ENCODE measurements around the gene SV2C.

DNA sequence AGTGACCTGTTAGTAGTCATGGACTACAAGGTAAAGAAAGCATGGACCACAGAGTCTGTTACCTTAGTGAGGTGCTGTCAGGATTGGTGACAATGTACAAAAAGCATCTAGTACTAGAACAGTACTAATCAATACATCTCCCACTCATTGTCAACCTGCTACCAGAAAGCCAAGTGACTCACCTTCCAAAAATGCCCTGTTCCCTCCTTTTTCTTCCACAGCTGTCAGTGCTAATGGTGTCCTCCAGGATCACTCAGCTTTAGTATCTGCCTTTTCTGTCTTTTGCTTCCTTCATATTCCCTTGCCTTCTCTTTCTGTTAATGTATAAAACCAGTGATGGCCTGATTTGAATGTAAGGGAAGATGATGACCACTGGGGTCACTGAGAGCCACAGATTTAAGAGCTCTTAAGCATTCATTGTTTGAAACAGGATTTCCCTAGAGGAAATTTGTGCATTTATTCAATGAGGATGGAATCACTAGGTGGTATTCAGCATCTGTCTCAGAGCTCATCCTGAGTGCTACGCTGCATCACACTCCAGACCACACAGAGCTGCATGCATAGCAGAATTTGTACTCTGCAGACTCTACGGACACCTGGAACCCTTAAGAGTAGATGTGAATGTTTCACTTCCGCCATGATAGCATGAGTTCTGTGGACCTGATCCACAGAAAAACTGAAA is 71.0 kb downstream of the SV2C start:
- TF ChIP-seq ESRRG (CRISPR knock-in tag; IDR thresholded peaks at IDR 0.05) (no peak), RARB (CRISPR knock-in tag; IDR thresholded peaks at IDR 0.05) (no peak), OSR1 (CRISPR knock-in tag; IDR thresholded peaks at IDR 0.05) (no peak), ZFP30 (CRISPR knock-in tag; IDR thresholded peaks at IDR 0.05) (no peak), PPARA (CRISPR knock-in tag; IDR thresholded peaks at IDR 0.05; ENCODE audit: borderline replicate concordance) (no peak), ISL1 (CRISPR knock-in tag; IDR thresholded peaks at IDR 0.05) (no peak), SNAI2 (CRISPR knock-in tag; IDR thresholded peaks at IDR 0.05) (no peak), GLIS3 (CRISPR knock-in tag; IDR thresholded peaks at IDR 0.05) (no peak), ZFP3 (CRISPR knock-in tag; IDR thresholded peaks at IDR 0.05) (no peak), ZNF565 (CRISPR knock-in tag; conservative IDR thresholded peaks at IDR 0.05; ENCODE audit: low read depth) (no peak), ARNTL (CRISPR knock-in tag; IDR thresholded peaks at IDR 0.05; ENCODE audit: borderline replicate concordance, low read depth) (no peak)
- TF ChIP-seq, protein P1, sequence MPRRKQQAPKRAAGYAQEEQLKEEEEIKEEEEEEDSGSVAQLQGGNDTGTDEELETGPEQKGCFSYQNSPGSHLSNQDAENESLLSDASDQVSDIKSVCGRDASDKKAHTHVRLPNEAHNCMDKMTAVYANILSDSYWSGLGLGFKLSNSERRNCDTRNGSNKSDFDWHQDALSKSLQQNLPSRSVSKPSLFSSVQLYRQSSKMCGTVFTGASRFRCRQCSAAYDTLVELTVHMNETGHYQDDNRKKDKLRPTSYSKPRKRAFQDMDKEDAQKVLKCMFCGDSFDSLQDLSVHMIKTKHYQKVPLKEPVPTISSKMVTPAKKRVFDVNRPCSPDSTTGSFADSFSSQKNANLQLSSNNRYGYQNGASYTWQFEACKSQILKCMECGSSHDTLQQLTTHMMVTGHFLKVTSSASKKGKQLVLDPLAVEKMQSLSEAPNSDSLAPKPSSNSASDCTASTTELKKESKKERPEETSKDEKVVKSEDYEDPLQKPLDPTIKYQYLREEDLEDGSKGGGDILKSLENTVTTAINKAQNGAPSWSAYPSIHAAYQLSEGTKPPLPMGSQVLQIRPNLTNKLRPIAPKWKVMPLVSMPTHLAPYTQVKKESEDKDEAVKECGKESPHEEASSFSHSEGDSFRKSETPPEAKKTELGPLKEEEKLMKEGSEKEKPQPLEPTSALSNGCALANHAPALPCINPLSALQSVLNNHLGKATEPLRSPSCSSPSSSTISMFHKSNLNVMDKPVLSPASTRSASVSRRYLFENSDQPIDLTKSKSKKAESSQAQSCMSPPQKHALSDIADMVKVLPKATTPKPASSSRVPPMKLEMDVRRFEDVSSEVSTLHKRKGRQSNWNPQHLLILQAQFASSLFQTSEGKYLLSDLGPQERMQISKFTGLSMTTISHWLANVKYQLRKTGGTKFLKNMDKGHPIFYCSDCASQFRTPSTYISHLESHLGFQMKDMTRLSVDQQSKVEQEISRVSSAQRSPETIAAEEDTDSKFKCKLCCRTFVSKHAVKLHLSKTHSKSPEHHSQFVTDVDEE (CRISPR knock-in tag; IDR thresholded peaks at IDR 0.05), result no peak
- TF ChIP-seq, protein P2, sequence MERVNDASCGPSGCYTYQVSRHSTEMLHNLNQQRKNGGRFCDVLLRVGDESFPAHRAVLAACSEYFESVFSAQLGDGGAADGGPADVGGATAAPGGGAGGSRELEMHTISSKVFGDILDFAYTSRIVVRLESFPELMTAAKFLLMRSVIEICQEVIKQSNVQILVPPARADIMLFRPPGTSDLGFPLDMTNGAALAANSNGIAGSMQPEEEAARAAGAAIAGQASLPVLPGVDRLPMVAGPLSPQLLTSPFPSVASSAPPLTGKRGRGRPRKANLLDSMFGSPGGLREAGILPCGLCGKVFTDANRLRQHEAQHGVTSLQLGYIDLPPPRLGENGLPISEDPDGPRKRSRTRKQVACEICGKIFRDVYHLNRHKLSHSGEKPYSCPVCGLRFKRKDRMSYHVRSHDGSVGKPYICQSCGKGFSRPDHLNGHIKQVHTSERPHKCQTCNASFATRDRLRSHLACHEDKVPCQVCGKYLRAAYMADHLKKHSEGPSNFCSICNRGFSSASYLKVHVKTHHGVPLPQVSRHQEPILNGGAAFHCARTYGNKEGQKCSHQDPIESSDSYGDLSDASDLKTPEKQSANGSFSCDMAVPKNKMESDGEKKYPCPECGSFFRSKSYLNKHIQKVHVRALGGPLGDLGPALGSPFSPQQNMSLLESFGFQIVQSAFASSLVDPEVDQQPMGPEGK (CRISPR knock-in tag; IDR thresholded peaks at IDR 0.05; ENCODE audit: borderline replicate concordance), result no peak
- TF ChIP-seq, protein P3, sequence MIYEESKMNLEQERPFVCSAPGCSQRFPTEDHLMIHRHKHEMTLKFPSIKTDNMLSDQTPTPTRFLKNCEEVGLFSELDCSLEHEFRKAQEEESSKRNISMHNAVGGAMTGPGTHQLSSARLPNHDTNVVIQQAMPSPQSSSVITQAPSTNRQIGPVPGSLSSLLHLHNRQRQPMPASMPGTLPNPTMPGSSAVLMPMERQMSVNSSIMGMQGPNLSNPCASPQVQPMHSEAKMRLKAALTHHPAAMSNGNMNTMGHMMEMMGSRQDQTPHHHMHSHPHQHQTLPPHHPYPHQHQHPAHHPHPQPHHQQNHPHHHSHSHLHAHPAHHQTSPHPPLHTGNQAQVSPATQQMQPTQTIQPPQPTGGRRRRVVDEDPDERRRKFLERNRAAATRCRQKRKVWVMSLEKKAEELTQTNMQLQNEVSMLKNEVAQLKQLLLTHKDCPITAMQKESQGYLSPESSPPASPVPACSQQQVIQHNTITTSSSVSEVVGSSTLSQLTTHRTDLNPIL (CRISPR knock-in tag; IDR thresholded peaks at IDR 0.05; ENCODE audit: low read depth), result no peak

Measured in SK-N-SH treated with all-trans-retinoic acid at 6 μM for 48 hours (cell line).